HCT116 (cell line): ENCODE results near the gene MIF4GD.

Source experiments
- POLR2A ChIP-seq: IDR thresholded peaks from 2 replicates; pipeline ENCODE4 v1.7.0; 2011; ENCODE audit warnings: borderline replicate concordance; ENCODE audit not compliant: insufficient read depth, insufficient read length; ENCODE audit errors: extremely low read depth
- POLR2AphosphoS5 ChIP-seq: IDR thresholded peaks from 2 replicates; pipeline ENCODE4 v1.6.1; 2011; ENCODE audit warnings: mild to moderate bottlenecking, low read depth, low read length, moderate library complexity
- RAD21 ChIP-seq: IDR thresholded peaks from 2 replicates; pipeline ENCODE4 v1.6.1; 2012; ENCODE audit warnings: low read depth, mild to moderate bottlenecking
- SIN3A ChIP-seq: IDR thresholded peaks from 2 replicates; pipeline ENCODE4 v1.6.1; 2012; ENCODE audit warnings: low read depth
- SP1 ChIP-seq: IDR thresholded peaks from 2 replicates; pipeline ENCODE4 v1.6.1; 2012; ENCODE audit warnings: low read depth
- ZNF274 ChIP-seq: fragments of 200-500 bp; sonication (Bioruptor generic); IDR thresholded peaks from 2 replicates; pipeline ENCODE4 v1.6.1; 2014; ENCODE audit warnings: mild to moderate bottlenecking, low read depth, low read length, inconsistent platforms
- TF ChIP-seq, protein P1 (sequence below): IDR thresholded peaks from 2 replicates; pipeline ENCODE4 v1.6.1; 2012
- TF ChIP-seq, protein P2 (sequence below): IDR thresholded peaks from 2 replicates; pipeline ENCODE4 v1.6.1; 2012
- TF ChIP-seq, protein P3 (sequence below), 3 experiments: fragments of 200-600 bp in 1 of 3; sonication (generic) in 1 of 3; IDR thresholded peaks in 2 of 3; conservative IDR thresholded peaks in 1 of 3; 2 replicates each; pipeline ENCODE4 v1.5.1; 2012 to 2017; ENCODE audit warnings: low read depth in 2 of 3, low read length in 2 of 3, antibody characterized with exemption in 1 of 3, borderline replicate concordance in 1 of 3, control low read depth in 1 of 3, mild to moderate bottlenecking in 1 of 3, mixed read lengths in 1 of 3, mixed run types in 1 of 3, moderate library complexity in 1 of 3; ENCODE audit not compliant: insufficient read depth in 1 of 3
- TF ChIP-seq, protein P4 (sequence below): IDR thresholded peaks from 2 replicates; pipeline ENCODE4 v1.6.1; 2012; ENCODE audit warnings: low read depth

DNA sequence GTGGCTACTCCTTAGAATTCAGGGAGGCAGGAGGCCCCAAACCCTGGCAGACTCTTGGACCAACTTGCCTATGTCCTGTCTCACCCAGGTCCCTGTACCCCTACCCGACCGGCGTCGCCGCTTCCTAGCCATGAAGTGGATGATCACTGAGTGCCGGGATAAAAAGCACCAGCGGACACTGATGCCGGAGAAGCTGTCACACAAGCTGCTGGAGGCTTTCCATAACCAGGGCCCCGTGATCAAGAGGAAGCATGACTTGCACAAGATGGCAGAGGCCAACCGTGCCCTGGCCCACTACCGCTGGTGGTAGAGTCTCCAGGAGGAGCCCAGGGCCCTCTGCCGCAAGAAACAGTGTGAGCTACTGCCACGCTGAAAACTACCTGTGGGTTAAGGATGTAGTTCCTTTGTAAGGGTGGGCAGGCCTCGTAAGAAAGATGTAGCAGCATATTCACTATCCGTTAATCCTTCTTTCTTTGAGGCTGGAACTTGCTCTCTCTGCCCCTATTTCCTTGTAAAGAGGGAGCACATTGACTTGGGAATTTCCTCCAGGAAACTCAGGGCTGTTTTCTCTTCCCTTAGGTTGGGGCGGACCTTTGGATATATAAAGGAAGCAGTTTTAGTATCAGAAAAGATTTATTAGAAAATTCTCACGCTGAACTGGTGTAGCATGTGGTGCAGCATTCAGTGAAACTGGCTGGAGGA is 5.3 kb downstream of the MIF4GD start:
- TF ChIP-seq, protein P1, sequence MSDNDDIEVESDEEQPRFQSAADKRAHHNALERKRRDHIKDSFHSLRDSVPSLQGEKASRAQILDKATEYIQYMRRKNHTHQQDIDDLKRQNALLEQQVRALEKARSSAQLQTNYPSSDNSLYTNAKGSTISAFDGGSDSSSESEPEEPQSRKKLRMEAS, result no peak
- TF ChIP-seq POLR2A (no peak), SP1 (no peak), POLR2AphosphoS5 (no peak), ZNF274 (no peak), RAD21 (no peak), SIN3A (no peak)
- TF ChIP-seq, protein P2, sequence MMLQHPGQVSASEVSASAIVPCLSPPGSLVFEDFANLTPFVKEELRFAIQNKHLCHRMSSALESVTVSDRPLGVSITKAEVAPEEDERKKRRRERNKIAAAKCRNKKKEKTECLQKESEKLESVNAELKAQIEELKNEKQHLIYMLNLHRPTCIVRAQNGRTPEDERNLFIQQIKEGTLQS, result no peak
- TF ChIP-seq, protein P3, sequence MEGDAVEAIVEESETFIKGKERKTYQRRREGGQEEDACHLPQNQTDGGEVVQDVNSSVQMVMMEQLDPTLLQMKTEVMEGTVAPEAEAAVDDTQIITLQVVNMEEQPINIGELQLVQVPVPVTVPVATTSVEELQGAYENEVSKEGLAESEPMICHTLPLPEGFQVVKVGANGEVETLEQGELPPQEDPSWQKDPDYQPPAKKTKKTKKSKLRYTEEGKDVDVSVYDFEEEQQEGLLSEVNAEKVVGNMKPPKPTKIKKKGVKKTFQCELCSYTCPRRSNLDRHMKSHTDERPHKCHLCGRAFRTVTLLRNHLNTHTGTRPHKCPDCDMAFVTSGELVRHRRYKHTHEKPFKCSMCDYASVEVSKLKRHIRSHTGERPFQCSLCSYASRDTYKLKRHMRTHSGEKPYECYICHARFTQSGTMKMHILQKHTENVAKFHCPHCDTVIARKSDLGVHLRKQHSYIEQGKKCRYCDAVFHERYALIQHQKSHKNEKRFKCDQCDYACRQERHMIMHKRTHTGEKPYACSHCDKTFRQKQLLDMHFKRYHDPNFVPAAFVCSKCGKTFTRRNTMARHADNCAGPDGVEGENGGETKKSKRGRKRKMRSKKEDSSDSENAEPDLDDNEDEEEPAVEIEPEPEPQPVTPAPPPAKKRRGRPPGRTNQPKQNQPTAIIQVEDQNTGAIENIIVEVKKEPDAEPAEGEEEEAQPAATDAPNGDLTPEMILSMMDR (IDR thresholded peaks at IDR 0.05 in 2 of 3, conservative IDR thresholded peaks at IDR 0.05 in 1 of 3; ENCODE audit: borderline replicate concordance in 1 of 3, insufficient read depth in 1 of 3, low read depth in 2 of 3, low read length in 2 of 3), result no peak
- TF ChIP-seq, protein P4, sequence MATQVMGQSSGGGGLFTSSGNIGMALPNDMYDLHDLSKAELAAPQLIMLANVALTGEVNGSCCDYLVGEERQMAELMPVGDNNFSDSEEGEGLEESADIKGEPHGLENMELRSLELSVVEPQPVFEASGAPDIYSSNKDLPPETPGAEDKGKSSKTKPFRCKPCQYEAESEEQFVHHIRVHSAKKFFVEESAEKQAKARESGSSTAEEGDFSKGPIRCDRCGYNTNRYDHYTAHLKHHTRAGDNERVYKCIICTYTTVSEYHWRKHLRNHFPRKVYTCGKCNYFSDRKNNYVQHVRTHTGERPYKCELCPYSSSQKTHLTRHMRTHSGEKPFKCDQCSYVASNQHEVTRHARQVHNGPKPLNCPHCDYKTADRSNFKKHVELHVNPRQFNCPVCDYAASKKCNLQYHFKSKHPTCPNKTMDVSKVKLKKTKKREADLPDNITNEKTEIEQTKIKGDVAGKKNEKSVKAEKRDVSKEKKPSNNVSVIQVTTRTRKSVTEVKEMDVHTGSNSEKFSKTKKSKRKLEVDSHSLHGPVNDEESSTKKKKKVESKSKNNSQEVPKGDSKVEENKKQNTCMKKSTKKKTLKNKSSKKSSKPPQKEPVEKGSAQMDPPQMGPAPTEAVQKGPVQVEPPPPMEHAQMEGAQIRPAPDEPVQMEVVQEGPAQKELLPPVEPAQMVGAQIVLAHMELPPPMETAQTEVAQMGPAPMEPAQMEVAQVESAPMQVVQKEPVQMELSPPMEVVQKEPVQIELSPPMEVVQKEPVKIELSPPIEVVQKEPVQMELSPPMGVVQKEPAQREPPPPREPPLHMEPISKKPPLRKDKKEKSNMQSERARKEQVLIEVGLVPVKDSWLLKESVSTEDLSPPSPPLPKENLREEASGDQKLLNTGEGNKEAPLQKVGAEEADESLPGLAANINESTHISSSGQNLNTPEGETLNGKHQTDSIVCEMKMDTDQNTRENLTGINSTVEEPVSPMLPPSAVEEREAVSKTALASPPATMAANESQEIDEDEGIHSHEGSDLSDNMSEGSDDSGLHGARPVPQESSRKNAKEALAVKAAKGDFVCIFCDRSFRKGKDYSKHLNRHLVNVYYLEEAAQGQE, result no peak
